Breast epithelium (tissue), 4 donors: Measurements from ENCODE around the gene NOS1AP. TPM values are rescaled to one million over a fixed set of nuclear protein-coding genes. Genes with fewer than 3 reads are reported as not detected.

Source experiments
- DNase-seq, 2 donors: peaks; one replicate each; pipeline ENCODE4 v3.0.0-alpha.2; 2019; ENCODE audit warnings: low spot score in 2 of 2
- H3K27ac ChIP-seq, 2 donors: fragments of 200-600 bp; sonication (generic) in 1 of 2; one replicate each; pipeline ENCODE4 v1.5.1; 2016 to 2019; ENCODE audit warnings: mild to moderate bottlenecking in 1 of 2
- H3K27me3 ChIP-seq, 2 donors: fragments of 200-600 bp; sonication (generic) in 1 of 2; one replicate each; pipeline versions ENCODE4 v1.5.1 to v1.6.0; 2017 to 2019; ENCODE audit warnings: control low read depth in 1 of 2, mild to moderate bottlenecking in 1 of 2
- H3K36me3 ChIP-seq: fragments of 200-600 bp; one replicate; pipeline ENCODE4 v1.5.1; 2019
- H3K4me1 ChIP-seq, 2 donors: fragments of 200-600 bp; sonication (generic); one replicate each; pipeline ENCODE4 v1.5.1; 2016 to 2019; ENCODE audit warnings: control low read depth in 1 of 2
- H3K4me3 ChIP-seq, 3 donors: fragments of 200-600 bp; sonication (generic); 1 replicate in 2 of 3; 2 replicates in 1 of 3; pipeline ENCODE4 v1.5.1; 2016 to 2019; ENCODE audit warnings: mild to moderate bottlenecking in 3 of 3, moderate library complexity in 2 of 3
- H3K9me3 ChIP-seq, 2 donors: fragments of 200-600 bp; sonication (generic) in 1 of 2; one replicate each; pipeline ENCODE4 v1.5.1; 2016 to 2019; ENCODE audit warnings: control low read depth in 1 of 2
- POLR2A ChIP-seq: fragments of 450-650 bp; IDR thresholded peaks from one replicate; pipeline ENCODE4 v1.6.1; 2016; ENCODE audit warnings: antibody characterized with exemption, mild to moderate bottlenecking, moderate library complexity
- POLR2AphosphoS5 ChIP-seq, 3 donors: sonication (generic); formaldehyde crosslinking; IDR thresholded peaks; one replicate each; pipeline ENCODE4 v1.6.1; 2017; ENCODE audit warnings: antibody characterized with exemption in 3 of 3
- intact Hi-C: fragments of 100-400 bp; cut with DNase I; formaldehyde crosslinking; loops from one replicate; pipeline ENCODE4 v1.15.1; 2023; ENCODE audit warnings: low total_unique reads
- total RNA-seq, 3 donors: library from RNA; depleted of rRNA; stranded (reverse); fragments of >200 nt; gene quantifications; one replicate each; pipeline ENCODE4 v1.1.0, GENCODE V29; 2016
- TF ChIP-seq, protein P1 (sequence below), 3 donors: fragments of 450-650 bp; IDR thresholded peaks; one replicate each; pipeline ENCODE4 v1.5.1; 2016 to 2017; ENCODE audit warnings: antibody characterized with exemption in 3 of 3, mild to moderate bottlenecking in 3 of 3, moderate library complexity in 3 of 3

NOS1AP gene
- total RNA-seq, 3 donors from 2014 or later, result 2.2 to 17.6 (median 11.8) TPM

DNA sequence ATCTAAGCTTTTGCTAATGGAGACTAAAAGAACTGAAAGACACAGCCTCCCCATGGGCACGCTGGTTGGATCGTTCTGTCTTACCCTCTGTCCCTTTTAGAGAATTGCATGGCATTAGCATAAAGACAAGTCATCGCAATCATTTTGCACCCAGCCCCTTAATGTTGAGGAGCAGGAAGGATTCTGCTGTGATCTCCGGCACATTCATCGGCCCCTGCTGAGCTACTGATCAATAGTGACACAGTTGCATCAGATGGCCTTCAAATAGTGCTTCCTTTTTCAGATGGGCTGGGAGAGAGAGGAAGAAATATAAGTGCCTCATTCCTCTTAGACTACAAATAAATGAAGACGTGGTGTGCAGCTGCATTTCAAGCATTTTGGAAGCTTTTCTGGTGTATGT lies 75.4 kb downstream of the NOS1AP start:
- H3K4me1 ChIP-seq, result no peaks in the 10 kb centered on the region
- no peak overlapping the region for H3K27ac ChIP-seq
- H3K27me3 ChIP-seq, result no peaks in the 10 kb centered on the region
- no peaks in the 10 kb centered on the region for H3K9me3 ChIP-seq
- TF ChIP-seq, protein P1, sequence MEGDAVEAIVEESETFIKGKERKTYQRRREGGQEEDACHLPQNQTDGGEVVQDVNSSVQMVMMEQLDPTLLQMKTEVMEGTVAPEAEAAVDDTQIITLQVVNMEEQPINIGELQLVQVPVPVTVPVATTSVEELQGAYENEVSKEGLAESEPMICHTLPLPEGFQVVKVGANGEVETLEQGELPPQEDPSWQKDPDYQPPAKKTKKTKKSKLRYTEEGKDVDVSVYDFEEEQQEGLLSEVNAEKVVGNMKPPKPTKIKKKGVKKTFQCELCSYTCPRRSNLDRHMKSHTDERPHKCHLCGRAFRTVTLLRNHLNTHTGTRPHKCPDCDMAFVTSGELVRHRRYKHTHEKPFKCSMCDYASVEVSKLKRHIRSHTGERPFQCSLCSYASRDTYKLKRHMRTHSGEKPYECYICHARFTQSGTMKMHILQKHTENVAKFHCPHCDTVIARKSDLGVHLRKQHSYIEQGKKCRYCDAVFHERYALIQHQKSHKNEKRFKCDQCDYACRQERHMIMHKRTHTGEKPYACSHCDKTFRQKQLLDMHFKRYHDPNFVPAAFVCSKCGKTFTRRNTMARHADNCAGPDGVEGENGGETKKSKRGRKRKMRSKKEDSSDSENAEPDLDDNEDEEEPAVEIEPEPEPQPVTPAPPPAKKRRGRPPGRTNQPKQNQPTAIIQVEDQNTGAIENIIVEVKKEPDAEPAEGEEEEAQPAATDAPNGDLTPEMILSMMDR (IDR thresholded peaks at IDR 0.05), result no peak
- TF ChIP-seq POLR2AphosphoS5 (IDR thresholded peaks at IDR 0.05) (no peak), POLR2A (no peak)
- DNase-seq, result no peak
- intact Hi-C loops, result no loop called here
- H3K36me3 ChIP-seq, result no peaks in the 10 kb centered on the region
- H3K4me3 ChIP-seq, result no peak overlapping the region

GRCh38 chr1:162145280-162145965 lies 75.9 kb downstream of the NOS1AP start:
- no peaks in the 10 kb centered on the region for H3K27me3 ChIP-seq
- H3K9me3 ChIP-seq, result no peaks in the 10 kb centered on the region
- no peak for DNase-seq
- TF ChIP-seq POLR2A (no peak), POLR2AphosphoS5 (IDR thresholded peaks at IDR 0.05) (no peak)
- TF ChIP-seq, protein P1 (IDR thresholded peaks at IDR 0.05), result no peak
- H3K27ac ChIP-seq, result no peak overlapping the region
- no peaks in the 10 kb centered on the region for H3K4me1 ChIP-seq
- intact Hi-C loops, result no loop called here
- H3K4me3 ChIP-seq, result no peak overlapping the region
- no peaks in the 10 kb centered on the region for H3K36me3 ChIP-seq

- TF ChIP-seq POLR2A, result no peak
- TF ChIP-seq, protein P1 (IDR thresholded peaks at IDR 0.05), result no peak
- no peak for TF ChIP-seq POLR2AphosphoS5 (IDR thresholded peaks at IDR 0.05)
- Histone ChIP-seq H3K4me1 (no peaks in the 10 kb centered on the region), H3K4me3 (no peak overlapping the region), H3K27ac (no peak overlapping the region), H3K36me3 (no peaks in the 10 kb centered on the region), H3K9me3 (no peaks in the 10 kb centered on the region), H3K27me3 (no peaks in the 10 kb centered on the region)
- intact Hi-C loops, result no loop called here
- no peak for DNase-seq
Measured at GRCh38 chr1:162145966-162146696, 76.6 kb downstream of the NOS1AP start.

DNA sequence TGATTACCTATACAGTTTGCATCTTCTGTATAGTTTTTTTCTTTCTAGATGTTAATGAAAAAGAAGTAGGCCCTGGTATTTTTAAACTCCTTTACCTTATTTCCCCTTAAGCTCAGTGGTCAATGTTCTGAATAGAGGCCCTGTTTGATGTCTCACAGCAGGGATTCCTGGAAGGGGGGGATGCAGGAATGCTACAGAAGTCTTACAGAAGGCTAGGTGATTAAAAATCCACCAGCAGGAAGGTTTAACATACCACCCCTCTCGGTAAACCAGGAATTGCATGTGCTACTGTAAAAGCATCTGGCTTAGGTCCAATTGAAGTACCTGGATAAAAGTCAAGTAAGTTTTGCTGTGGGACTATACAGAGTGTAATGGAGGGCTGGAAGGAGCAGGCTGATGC lies 78.3 kb downstream of the NOS1AP start:
- Histone ChIP-seq H3K36me3 (no peaks in the 10 kb centered on the region), H3K4me1 (peaks cover 0 to 9% of the 10 kb centered on the region in 2 donors), H3K4me3 (no peak overlapping the region), H3K27ac (no peak overlapping the region), H3K27me3 (no peaks in the 10 kb centered on the region), H3K9me3 (no peaks in the 10 kb centered on the region)
- no peak for DNase-seq
- TF ChIP-seq POLR2AphosphoS5 (IDR thresholded peaks at IDR 0.05) (no peak), POLR2A (no peak)
- TF ChIP-seq, protein P1 (IDR thresholded peaks at IDR 0.05), result no peak
- intact Hi-C loops, result no loop called here

GRCh38 chr1:162150112-162150511 lies 80.6 kb downstream of the NOS1AP start:
- Histone ChIP-seq H3K4me1 (peaks cover 0 to 10% of the 10 kb centered on the region in 2 donors), H3K9me3 (no peaks in the 10 kb centered on the region), H3K4me3 (no peak overlapping the region), H3K27me3 (no peaks in the 10 kb centered on the region), H3K27ac (no peak overlapping the region), H3K36me3 (no peaks in the 10 kb centered on the region)
- no peak for DNase-seq
- TF ChIP-seq, protein P1 (IDR thresholded peaks at IDR 0.05), result no peak
- TF ChIP-seq POLR2AphosphoS5 (IDR thresholded peaks at IDR 0.05) (no peak), POLR2A (no peak)
- intact Hi-C loops, result no loop called here
